Thymus (tissue), 11 donors: ENCODE results near the gene SLC2A4. TPM values are rescaled to one million over a fixed set of nuclear protein-coding genes. Genes with fewer than 3 reads are reported as not detected.
A peak's percentile ranks its signal among the peaks of the same experiment; 100 is the strongest.
"Not testable (repeated sequence)": the region's sequence is repeated elsewhere in the genome, so short reads cannot be mapped to it uniquely, and the experiment has no call there.

Experiments
- DNase-seq, 9 donors: peaks; one replicate each; pipeline ENCODE4 v3.0.0-alpha.2; 2013; ENCODE audit warnings: low spot score in 9 of 9, low read depth in 6 of 9, missing footprints in 1 of 9
- H3K27ac ChIP-seq, 2 donors: one replicate each; pipeline ENCODE4 v1.5.1; 2013; ENCODE audit warnings: control low read depth in 1 of 2, low read depth in 1 of 2, low read length in 1 of 2, mild to moderate bottlenecking in 1 of 2, moderate library complexity in 1 of 2
- H3K27me3 ChIP-seq, 2 donors: one replicate each; pipeline ENCODE4 v1.5.1; 2013; ENCODE audit warnings: low read length in 1 of 2; ENCODE audit not compliant: control insufficient read depth in 2 of 2, insufficient read depth in 1 of 2
- H3K36me3 ChIP-seq, 2 donors: one replicate each; pipeline ENCODE4 v1.5.1; 2013; ENCODE audit warnings: low read length in 1 of 2, mild to moderate bottlenecking in 1 of 2, moderate library complexity in 1 of 2; ENCODE audit not compliant: control insufficient read depth in 2 of 2, insufficient read depth in 2 of 2
- H3K4me1 ChIP-seq, 2 donors: one replicate each; pipeline ENCODE4 v1.5.1; 2013; ENCODE audit warnings: low read length in 2 of 2; ENCODE audit not compliant: control insufficient read depth in 2 of 2, insufficient read depth in 2 of 2
- H3K4me3 ChIP-seq, 2 donors: one replicate each; pipeline ENCODE4 v1.5.1; 2013; ENCODE audit warnings: low read length in 2 of 2, control low read depth in 1 of 2, mild to moderate bottlenecking in 1 of 2
- H3K9me3 ChIP-seq, 2 donors: one replicate each; pipeline ENCODE4 v1.5.1; 2013; ENCODE audit warnings: low read length in 1 of 2, mild to moderate bottlenecking in 1 of 2; ENCODE audit not compliant: control insufficient read depth in 2 of 2, insufficient read depth in 1 of 2
- WGBS: extraction: QIAGEN DNeasy Blood & Tissue Kit; methylation state at CpG from one replicate; pipeline ENCODE4 v1.1.7; 2013; 5-methylcytosine and 5-hydroxymethylcytosine counted together
- polyA plus RNA-seq: library from polyadenylated mRNA; stranded (reverse); fragments of 200-250 nt; gene quantifications from one replicate; pipeline ENCODE4 v1.2.3, GENCODE V29; 2013
- total RNA-seq: library from RNA; stranded (reverse); fragments of 120-200 nt; gene quantifications from one replicate; pipeline ENCODE4 v1.2.4, GENCODE V29; 2013
- donor health status: healthy.

Gene SLC2A4
- total and polyA plus RNA-seq, 2 donors, result 0.19 to 1.2 TPM

DNA sequence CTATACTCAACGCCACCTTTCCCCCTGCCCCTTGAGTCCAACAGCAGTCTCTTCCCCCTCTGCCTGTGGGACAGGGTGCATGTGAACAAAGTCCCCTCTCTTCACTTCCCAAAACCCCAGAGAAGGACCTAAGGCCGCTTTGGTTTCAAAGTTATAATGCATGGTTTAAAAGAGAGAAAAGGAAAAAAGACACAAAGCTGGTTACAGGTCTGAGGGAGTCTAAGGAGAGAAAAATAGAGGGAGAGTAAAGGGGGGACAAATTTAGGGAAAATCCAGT lies 38.1 kb upstream of the SLC2A4 start:
- WGBS, result 87% methylated on average over 2 of the region's 2 CpGs

DNA sequence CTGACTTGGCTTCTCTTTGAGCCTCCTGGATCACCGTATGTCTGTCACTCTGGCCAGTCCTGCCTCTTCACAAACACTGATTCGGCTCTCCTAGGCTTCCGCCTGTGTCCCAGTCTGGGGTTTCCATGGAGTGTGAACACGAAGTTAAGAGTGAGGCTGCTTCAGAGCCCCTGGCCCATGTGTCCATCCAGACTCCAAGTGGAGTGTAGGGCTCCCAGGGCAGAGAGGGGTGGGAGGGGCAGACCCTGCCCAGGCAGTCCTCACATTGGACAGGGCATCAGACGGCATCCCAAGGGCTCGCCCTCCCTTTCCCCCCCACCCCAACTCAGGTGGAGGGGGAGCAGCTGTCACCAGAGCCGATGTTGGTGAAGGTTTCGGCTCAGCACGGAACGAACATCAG lies 37.7 kb upstream of the SLC2A4 start:
- not testable (repeated sequence) for H3K9me3 ChIP-seq, H3K27me3 ChIP-seq, H3K27ac ChIP-seq, H3K4me3 ChIP-seq, DNase-seq
- Histone ChIP-seq H3K4me1 (peaks cover 13 to 32% of the 10 kb centered on the region in 2 donors), H3K36me3 (peaks cover 31 to 49% of the 10 kb centered on the region in 2 donors)
- 95% methylated on average over 10 of the region's 10 CpGs for WGBS

More for the DNA sequence above, 38.1 kb upstream of the SLC2A4 start:
- peak overlapping the region; percentile 65 to 93 for H3K4me3 ChIP-seq
- H3K36me3 ChIP-seq, result peaks cover 31 to 46% of the 10 kb centered on the region in 2 donors
- H3K4me1 ChIP-seq, result peaks cover 13 to 29% of the 10 kb centered on the region in 2 donors
- no peaks in the 10 kb centered on the region for H3K9me3 ChIP-seq
- no peak for DNase-seq
- peak overlapping the region; percentile 94 to 99 for H3K27ac ChIP-seq
- H3K27me3 ChIP-seq, result no peaks in the 10 kb centered on the region

DNA sequence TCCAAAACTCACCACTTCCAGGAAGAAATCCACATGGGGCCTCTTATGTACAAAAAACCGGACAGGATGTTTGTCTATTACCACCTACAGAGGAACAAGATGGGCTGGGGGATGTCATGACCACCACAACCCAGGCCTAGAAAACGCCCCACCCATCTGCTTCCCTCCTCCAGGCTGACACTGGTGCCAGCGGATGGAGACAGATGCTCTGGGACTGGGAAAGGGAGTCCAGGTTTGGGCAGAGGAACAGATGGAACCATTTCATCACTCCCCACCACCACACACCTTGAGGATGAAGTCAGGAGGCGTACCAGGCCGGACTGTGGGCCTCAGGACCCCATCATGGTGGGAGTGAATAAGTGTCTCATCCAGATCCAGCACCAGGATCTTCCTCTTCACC lies 34.7 kb upstream of the SLC2A4 start:
- peaks cover 21 to 37% of the 10 kb centered on the region in 2 donors for H3K36me3 ChIP-seq
- 98% methylated on average over 5 of the region's 5 CpGs for WGBS
- no peaks in the 10 kb centered on the region for H3K9me3 ChIP-seq
- H3K4me1 ChIP-seq, result peaks cover 12 to 31% of the 10 kb centered on the region in 2 donors
- H3K27me3 ChIP-seq, result no peaks in the 10 kb centered on the region
- DNase-seq, result no peak
- H3K4me3 ChIP-seq, result no peak overlapping the region
- H3K27ac ChIP-seq, result no peak overlapping the region

DNA sequence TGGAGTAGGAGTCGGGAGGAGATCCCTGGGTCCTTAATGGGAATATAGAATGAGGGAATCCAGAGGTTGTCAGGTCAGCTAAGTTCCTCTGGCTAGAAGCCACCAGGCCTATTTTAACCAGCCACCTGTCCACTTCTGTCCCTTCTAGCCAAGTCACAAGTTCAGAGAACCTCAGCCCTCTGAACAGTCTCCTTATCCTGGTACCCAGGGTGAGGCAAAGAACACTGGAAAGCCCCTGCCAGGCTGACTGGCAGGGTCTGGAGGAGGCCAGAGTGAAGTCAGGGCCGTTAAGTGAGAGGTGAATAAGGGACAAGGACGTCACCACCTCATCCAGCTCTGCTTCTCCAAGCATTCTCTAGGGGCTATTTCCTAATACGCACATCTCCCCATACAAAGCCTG lies 32.7 kb upstream of the SLC2A4 start:
- WGBS, result 96% methylated on average over 4 of the region's 4 CpGs
- H3K4me3 ChIP-seq, result no peak overlapping the region
- H3K36me3 ChIP-seq, result peaks cover 21 to 35% of the 10 kb centered on the region in 2 donors
- H3K27ac ChIP-seq, result no peak overlapping the region
- no peak for DNase-seq
- H3K27me3 ChIP-seq, result no peaks in the 10 kb centered on the region
- H3K4me1 ChIP-seq, result peaks cover 12 to 27% of the 10 kb centered on the region in 2 donors
- H3K9me3 ChIP-seq, result no peaks in the 10 kb centered on the region

DNA sequence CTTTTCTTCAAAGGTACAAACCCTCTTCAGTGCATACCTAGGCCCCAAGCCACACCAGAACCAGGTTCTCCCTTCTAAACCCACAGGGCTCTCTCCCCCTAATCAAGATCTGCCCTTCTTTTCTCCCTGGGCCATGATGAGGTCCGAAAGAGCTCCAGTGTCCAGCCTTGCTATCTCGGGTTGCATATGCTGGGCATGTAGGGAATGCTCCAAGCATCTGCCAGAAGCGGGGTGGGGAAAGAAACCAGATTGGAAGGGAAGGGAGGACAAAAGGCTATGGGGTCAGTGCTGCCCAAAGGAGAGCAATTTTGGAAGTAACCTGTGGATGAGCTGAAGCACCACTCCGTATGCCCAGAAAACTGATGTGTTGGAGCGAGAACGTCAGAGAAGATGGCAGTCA lies 32.3 kb upstream of the SLC2A4 start:
- DNase-seq, result no peak
- H3K4me1 ChIP-seq, result peaks cover 12 to 27% of the 10 kb centered on the region in 2 donors
- 94% methylated on average over 6 of the region's 6 CpGs for WGBS
- H3K27me3 ChIP-seq, result no peaks in the 10 kb centered on the region
- no peak overlapping the region for H3K4me3 ChIP-seq
- peaks cover 17 to 35% of the 10 kb centered on the region in 2 donors for H3K36me3 ChIP-seq
- H3K9me3 ChIP-seq, result no peaks in the 10 kb centered on the region
- H3K27ac ChIP-seq, result no peak overlapping the region

DNA sequence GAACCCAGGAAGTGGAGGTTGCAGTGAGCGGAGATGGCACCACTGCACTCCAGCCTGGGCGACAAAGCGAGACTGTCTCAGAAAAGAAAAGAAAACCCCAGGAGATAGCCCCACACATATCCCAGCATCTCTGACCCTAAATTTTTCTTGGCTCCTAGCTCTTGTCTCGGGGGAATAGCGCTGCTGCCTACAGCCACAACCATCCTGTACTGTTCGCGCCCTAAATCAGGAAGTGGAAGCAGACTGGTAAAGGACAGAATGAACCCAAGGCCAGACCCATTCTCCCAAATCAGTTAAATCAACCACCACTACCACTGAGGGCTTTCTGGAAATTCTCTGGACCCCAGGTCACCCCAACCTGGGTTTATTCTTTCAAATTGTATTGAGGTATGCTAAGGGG lies 31.7 kb upstream of the SLC2A4 start:
- Histone ChIP-seq H3K4me1 (peaks cover 12 to 27% of the 10 kb centered on the region in 2 donors), H3K27me3 (no peaks in the 10 kb centered on the region), H3K36me3 (peaks cover 19 to 35% of the 10 kb centered on the region in 2 donors), H3K9me3 (no peaks in the 10 kb centered on the region), H3K4me3 (peak overlapping the region; percentile 85 to 88), H3K27ac (peak overlapping the region in 1 of 2 donors; percentile 14)
- DNase-seq, result no peak
- WGBS, result 86% methylated on average over 7 of the region's 7 CpGs

DNA sequence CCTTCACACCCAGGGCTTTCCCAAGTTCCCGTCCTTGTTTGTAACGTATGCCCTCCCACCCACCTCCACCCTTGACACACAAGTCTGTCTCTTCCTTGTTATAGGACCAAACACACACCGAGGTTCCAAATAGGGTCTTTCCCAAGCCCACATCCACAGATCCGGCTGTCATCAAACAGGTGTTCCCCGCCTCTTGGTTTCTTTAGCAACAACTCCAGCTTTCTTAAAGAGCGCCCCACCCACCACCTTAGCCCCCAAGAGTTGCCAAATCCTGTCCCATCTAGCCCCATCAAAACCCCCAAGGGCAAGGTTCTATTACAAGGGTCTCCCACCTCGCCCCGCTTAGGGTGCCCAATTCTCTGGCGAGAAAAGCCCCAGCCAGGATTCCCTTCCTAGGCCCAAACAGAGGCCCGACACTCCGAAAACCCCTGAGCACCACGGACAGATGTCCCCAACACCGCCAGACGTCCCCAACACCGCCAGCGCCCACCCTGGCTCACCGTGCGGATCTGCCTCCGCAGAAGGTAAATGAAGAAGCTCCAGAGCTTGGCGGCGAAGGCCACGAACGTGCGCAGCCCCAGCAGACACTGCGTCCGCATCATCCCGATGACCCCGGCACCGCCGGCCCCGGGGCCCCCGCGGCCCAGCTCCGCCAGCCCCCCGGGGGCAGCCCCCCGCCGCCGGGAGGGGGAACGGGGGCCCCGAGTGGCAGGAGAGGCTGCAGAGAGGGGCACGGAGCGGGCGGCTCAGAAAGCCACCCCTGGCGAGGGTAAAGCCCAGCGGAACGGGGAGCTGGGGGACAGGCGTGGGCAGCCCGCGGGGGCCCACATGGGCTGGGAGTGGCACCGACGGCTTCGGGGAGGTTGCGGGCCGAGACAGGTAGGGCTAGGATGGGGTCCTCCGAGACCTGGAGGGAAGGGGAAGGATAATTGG lies 30.6 kb upstream of the SLC2A4 start:
- Histone ChIP-seq H3K4me1 (peaks cover 12 to 27% of the 10 kb centered on the region in 2 donors), H3K9me3 (no peaks in the 10 kb centered on the region), H3K27ac (peak overlapping the region; percentile 82 to 99), H3K36me3 (peaks cover 19 to 32% of the 10 kb centered on the region in 2 donors), H3K27me3 (no peaks in the 10 kb centered on the region), H3K4me3 (peak overlapping the region; percentile 85 to 88)
- WGBS, result under 1% methylated on average over 55 of the region's 55 CpGs
- peak in 1 of 9 donors; percentile 31 for DNase-seq

DNA sequence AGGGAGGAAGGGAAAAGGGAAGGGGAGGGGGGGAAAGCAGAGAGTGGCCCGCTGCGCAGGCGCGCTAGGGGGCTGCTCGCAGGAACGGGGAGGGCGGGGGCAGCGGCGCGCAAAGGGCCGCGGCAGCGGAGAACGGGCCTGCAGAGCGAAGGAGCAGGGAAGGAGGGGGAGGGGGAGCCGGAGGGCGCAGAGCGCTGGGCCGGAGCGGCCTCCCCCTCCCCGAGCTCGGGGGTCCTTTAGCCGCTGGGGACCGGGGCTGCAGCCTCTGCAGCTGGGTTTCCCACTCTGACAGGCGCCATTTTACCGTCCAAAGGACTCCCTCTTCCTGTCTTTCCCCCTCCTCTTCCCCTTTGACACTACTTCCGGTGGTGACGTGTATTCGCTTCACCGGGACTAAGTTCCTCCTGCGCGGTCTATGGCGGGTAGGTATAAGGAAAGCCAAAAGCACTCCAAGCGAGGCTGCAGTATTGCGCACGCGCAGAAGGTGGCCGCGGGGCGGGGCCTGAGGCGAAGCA lies 29.8 kb upstream of the SLC2A4 start, which contains the start of gene CTDNEP1:
Gene CTDNEP1 (minus strand): TSS at position 74 of the 515 bp plus-strand sequence. CDS start 438 bp downstream, outside the sequence.
- peaks cover 0 to under 1% of the 10 kb centered on the region in 2 donors for H3K9me3 ChIP-seq
- peak within 1 kb of the TSS; percentile 97 to 99 for H3K27ac ChIP-seq
- H3K36me3 ChIP-seq, result peaks cover 20 to 32% of the 10 kb centered on the region in 2 donors
- WGBS, result under 1% methylated on average over 41 of the region's 41 CpGs
- H3K4me3 ChIP-seq, result peak within 1 kb of the TSS; percentile 85 to 88
- H3K4me1 ChIP-seq, result peaks cover 12 to 27% of the 10 kb centered on the region in 2 donors
- no peaks in the 10 kb centered on the region for H3K27me3 ChIP-seq
- peak; percentile 98 to 100 (median 99) for DNase-seq
